Heart left ventricle (tissue), 13 donors: ENCODE measurements around the gene SLC43A1.

Source experiments
- POLR2A ChIP-seq, 2 donors: fragments of 450-650 bp; IDR thresholded peaks; one replicate each; pipeline ENCODE4 v1.6.1; 2017; ENCODE audit warnings: antibody characterized with exemption in 2 of 2, mild to moderate bottlenecking in 2 of 2, moderate library complexity in 2 of 2
- TF ChIP-seq, protein P1 (sequence below), 12 donors: fragments of 200-600 bp; sonication (generic) in 4 of 12; IDR thresholded peaks; one replicate each; pipeline versions ENCODE4 v1.5.0 to v1.8.0; 2018 to 2022; ENCODE audit warnings: antibody characterized with exemption in 12 of 12, mild to moderate bottlenecking in 5 of 12
- donor health status: ischemic (EF 13 %, LVEDD 7.1; RV severe dilation, severe dysfunction).
- donor health status: DM: no; HTN: yes; CAD: no.
- donor health status: DM: no; HTN: no; CAD: no.
- donor health status: ischemic (EF 25% LVEDD 6.9; RV normal size, moderate dysfunction).
- donor health status: ischemic (EF 25% LVEDD 5.7; RV mildly dilated, moderate dysfunction).
- donor health status: ischemic (EF 35%, LVEDD 5.7; RV mildly dilated, moderate dysfunction).
- donor health status: nonischemic (EF 11% LVEDD 7.7; RV severe dilation, severe dysfunction).
- donor health status: DM: yes; HTN: yes; CAD: no.
- donor health status: PGD.
- donor health status: ischemic (EF 29% LVEDD 5.4; RV normal size, mild dysfunction).
- donor health status: nonischemic (EF 23%, LVEDD 6.1; RV moderate dilation, normal function).

DNA sequence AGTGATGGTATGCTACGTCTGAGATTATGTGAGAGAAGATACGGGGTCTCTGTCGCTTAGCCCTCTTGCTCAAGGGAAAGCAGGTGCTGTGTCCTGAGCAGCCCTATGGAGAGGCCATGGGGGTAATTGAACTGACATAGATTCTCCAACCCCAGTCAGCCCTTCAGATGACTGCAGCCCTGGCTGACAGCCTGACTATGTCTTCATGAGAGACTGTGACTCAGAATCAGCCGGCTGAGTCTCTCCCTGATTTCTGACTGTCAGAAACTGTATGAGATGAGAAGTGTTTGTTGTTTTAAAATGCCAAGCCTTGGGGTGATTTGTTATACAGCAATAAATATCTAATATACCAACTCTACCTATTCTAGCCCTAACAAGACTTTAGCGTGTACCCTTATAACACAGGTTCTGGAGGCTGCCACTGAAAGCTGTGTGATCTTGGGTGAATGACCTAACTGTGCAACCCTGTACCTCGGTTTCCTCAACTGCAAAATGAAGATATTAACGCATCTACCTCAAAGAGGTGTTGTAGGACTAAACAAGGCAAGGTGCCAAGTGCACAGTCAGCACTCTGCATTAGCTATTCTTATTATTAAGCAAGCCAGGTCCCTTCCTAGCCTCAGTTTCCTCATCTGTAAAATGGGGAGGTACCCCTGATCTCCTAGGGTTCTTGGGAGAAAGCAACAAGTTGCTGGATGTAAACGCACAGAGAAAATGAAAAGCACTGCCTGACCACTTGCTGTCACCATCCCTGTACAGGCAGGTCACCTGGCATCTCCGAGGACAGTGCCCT is 24.9 kb downstream of the SLC43A1 start:
- TF ChIP-seq, protein P1, sequence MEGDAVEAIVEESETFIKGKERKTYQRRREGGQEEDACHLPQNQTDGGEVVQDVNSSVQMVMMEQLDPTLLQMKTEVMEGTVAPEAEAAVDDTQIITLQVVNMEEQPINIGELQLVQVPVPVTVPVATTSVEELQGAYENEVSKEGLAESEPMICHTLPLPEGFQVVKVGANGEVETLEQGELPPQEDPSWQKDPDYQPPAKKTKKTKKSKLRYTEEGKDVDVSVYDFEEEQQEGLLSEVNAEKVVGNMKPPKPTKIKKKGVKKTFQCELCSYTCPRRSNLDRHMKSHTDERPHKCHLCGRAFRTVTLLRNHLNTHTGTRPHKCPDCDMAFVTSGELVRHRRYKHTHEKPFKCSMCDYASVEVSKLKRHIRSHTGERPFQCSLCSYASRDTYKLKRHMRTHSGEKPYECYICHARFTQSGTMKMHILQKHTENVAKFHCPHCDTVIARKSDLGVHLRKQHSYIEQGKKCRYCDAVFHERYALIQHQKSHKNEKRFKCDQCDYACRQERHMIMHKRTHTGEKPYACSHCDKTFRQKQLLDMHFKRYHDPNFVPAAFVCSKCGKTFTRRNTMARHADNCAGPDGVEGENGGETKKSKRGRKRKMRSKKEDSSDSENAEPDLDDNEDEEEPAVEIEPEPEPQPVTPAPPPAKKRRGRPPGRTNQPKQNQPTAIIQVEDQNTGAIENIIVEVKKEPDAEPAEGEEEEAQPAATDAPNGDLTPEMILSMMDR (IDR thresholded peaks at IDR 0.05), result no peak
- TF ChIP-seq POLR2A (IDR thresholded peaks at IDR 0.05), result no peak
